ENCODE results near the gene NMRK1.

DNA sequence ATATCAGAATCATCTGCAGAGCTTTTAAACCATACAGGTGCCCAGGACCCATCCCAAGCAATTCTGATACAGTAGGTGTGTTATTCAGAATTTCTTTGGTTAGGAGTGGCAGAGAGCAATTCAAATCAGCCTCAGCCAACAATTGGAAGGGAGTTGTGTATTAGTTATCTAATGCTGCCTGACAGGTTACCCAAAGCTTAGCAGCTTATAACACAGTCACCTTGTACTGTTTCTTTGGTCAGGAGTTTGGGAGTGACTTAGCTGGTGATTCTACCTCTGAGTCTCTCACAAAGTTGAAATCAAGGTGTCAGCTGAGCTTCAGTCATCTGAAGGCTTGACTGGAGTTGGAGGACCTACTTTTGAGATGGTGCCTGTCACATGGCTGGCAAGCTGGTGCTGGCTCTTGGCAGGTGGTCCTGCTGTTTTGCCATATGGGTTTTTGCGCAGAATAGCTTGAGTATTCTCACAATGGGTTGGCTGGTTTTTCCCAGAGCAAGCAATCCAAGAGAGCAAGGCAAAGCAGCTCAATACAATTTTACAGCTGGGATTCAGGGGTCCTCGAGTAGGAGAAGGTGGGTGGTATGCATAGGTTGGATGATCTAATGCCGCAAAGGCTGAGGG lies 41.1 kb downstream of the NMRK1 start:
- no peak for TF ChIP-seq HNF4G (IDR thresholded peaks at IDR 0.05; ENCODE audit: borderline replicate concordance, low read depth, low read length)
- no peak for TF ChIP-seq HNF4G (CRISPR knock-in tag; IDR thresholded peaks at IDR 0.05; ENCODE audit: borderline replicate concordance, low read depth)
- TF ChIP-seq, protein P1, sequence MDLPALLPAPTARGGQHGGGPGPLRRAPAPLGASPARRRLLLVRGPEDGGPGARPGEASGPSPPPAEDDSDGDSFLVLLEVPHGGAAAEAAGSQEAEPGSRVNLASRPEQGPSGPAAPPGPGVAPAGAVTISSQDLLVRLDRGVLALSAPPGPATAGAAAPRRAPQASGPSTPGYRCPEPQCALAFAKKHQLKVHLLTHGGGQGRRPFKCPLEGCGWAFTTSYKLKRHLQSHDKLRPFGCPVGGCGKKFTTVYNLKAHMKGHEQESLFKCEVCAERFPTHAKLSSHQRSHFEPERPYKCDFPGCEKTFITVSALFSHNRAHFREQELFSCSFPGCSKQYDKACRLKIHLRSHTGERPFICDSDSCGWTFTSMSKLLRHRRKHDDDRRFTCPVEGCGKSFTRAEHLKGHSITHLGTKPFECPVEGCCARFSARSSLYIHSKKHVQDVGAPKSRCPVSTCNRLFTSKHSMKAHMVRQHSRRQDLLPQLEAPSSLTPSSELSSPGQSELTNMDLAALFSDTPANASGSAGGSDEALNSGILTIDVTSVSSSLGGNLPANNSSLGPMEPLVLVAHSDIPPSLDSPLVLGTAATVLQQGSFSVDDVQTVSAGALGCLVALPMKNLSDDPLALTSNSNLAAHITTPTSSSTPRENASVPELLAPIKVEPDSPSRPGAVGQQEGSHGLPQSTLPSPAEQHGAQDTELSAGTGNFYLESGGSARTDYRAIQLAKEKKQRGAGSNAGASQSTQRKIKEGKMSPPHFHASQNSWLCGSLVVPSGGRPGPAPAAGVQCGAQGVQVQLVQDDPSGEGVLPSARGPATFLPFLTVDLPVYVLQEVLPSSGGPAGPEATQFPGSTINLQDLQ (CRISPR knock-in tag; IDR thresholded peaks at IDR 0.05), result no peak
- TF ChIP-seq, protein P2, sequence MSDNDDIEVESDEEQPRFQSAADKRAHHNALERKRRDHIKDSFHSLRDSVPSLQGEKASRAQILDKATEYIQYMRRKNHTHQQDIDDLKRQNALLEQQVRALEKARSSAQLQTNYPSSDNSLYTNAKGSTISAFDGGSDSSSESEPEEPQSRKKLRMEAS (IDR thresholded peaks at IDR 0.05), result no peak

Data from HepG2 (cell line).